GM12872 (cell line): ENCODE data around the gene RIPOR2.

ENCODE experiments used
- TF ChIP-seq, protein P1 (sequence below): IDR thresholded peaks from 3 replicates; pipeline ENCODE4 v1.5.1; 2011; ENCODE audit warnings: low read depth, mild to moderate bottlenecking, low read length, moderate library complexity; ENCODE audit not compliant: insufficient read depth

RIPOR2 gene

GRCh38 chr6:24766680-24767462 is 168.9 kb downstream of the RIPOR2 start:
- TF ChIP-seq, protein P1, sequence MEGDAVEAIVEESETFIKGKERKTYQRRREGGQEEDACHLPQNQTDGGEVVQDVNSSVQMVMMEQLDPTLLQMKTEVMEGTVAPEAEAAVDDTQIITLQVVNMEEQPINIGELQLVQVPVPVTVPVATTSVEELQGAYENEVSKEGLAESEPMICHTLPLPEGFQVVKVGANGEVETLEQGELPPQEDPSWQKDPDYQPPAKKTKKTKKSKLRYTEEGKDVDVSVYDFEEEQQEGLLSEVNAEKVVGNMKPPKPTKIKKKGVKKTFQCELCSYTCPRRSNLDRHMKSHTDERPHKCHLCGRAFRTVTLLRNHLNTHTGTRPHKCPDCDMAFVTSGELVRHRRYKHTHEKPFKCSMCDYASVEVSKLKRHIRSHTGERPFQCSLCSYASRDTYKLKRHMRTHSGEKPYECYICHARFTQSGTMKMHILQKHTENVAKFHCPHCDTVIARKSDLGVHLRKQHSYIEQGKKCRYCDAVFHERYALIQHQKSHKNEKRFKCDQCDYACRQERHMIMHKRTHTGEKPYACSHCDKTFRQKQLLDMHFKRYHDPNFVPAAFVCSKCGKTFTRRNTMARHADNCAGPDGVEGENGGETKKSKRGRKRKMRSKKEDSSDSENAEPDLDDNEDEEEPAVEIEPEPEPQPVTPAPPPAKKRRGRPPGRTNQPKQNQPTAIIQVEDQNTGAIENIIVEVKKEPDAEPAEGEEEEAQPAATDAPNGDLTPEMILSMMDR, result peak; percentile 37; the same call in 2 of the 3 replicates

DNA sequence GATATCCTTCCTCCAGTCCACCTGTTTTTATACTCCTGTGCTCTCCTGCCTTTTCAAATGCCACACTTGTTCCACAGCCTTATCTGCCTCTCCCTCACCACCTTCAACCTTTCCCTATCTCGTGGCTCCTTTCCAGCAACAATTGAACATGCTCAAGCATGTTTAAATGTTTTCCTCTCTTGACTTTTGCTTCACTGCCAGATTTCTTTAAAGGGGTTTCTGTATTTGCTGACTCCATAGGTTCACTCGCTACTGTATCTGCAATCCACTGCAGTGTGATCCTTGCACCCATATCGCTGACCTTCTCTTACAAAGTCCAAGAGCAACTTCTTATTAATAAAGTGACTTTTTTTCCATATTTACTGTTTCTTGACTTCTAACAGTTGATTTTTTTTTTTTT is 172.2 kb downstream of the RIPOR2 start:
- TF ChIP-seq, protein P1, result no peak

GRCh38 chr6:24761851-24762250 is 173.9 kb downstream of the RIPOR2 start:
- TF ChIP-seq, protein P1, result no peak

DNA sequence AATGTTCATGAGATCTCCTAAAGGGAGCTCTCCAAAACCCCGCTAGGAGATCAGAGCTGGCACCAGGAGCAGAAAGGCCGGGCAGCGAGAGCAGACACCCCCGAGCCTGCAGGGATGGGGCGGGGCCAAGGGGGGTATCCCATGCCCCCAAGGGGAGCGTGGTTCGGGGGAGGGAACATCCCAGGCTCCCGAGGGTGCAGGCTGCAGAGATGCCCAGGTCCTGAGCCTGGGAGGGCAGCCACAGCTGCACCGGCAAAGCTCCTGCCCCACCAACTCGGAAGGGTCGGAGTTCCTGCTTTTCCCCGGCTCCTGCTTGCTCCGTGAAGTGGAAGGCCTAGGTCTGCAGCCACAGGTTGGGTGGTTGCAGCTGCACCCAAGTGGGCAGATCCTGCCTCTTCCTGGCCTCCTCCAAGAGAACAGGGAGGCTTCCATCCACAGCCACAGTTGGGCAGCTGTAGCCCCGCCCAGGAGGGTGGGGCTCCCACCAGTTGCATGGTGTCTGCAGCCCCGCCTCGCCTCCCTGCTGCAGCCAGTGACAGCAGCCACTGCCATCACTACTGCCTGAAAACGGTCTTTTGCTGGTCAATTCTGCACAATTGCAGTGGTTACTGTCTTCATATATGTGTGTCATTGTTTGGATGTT is 174.4 kb downstream of the RIPOR2 start:
- TF ChIP-seq, protein P1, result no peak

DNA sequence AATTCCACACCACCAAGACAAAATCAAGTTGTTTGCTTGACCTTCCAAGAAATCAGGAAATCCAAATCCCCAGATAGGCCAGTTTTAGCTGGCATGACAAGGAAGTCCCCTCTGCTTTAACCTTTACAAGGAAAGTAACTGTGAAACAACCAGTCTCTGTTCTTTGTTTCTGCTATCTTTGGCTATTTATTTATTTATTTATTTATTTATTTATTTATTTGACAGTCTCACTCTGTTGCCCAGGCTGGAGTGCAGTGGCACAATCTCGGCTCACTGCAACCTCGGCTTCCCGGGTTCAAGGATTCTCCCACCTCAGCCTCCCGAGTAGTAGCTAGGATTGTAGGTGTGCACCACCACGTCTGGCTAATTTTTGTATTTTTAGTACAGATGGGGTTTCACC is 175.6 kb downstream of the RIPOR2 start:
- TF ChIP-seq, protein P1, result no peak

DNA sequence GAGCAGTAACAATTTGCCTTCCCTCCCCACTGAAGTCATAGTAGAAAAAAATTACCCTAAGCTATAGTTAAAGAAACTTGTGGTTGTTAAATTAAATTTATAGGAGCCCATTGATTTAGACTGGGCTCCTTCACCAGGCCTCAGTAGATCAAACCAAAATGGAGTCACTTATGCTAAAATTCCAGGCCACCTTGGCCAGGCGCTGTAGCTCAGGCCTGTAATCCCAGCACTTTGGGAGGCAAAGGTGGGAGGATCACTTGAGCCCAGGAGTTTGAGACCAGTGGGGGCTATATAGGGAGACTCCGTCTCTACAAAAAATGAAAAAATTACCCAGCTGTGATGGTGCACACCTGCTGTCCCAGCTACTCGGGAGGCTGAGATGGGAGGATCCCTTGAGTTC is 176.0 kb downstream of the RIPOR2 start:
- TF ChIP-seq, protein P1, result no peak

- TF ChIP-seq, protein P1, result no peak
These were observed 178.1 kb downstream of the RIPOR2 start for GRCh38 chr6:24757611-24758010.
